Activated CD8-positive, alpha-beta T cell treated with anti-CD3 and anti-CD28 coated beads for 36 hours (primary cell): Measurements from ENCODE around the gene MAN1B1. TPM values are rescaled to one million over a fixed set of nuclear protein-coding genes. Genes with fewer than 3 reads are reported as not detected.
A peak's percentile ranks its signal among the peaks of the same experiment; 100 is the strongest.

Experiments used
- ATAC-seq: fragments of 200-7000 bp; cut with Tn5 transposase; one replicate; pipeline ENCODE4 v1.10.0; 2021; ENCODE audit warnings: mild to moderate bottlenecking, moderate library complexity
- CTCF ChIA-PET: fragments of 350-600 bp; sonication (Branson Sonifier 250); formaldehyde crosslinking; loops from one replicate; lab custom pipeline; 2021; ENCODE audit warnings: antibody characterized with exemption; lab: Charles Lee
- POLR2A ChIA-PET: fragments of 350-600 bp; sonication (Branson Sonifier 250); formaldehyde crosslinking; loops from one replicate; lab custom pipeline; 2021; ENCODE audit warnings: antibody characterized with exemption; lab: Charles Lee
- DNase-seq: peaks from one replicate; pipeline ENCODE4 v3.0.0-alpha.2; 2020
- H3K27ac Mint-ChIP-seq: one replicate; pipeline ENCODE4 v1.8.0; 2021; ENCODE audit warnings: mild to moderate bottlenecking, mixed read lengths
- H3K27me3 Mint-ChIP-seq: one replicate; pipeline ENCODE4 v1.8.0; 2021; ENCODE audit warnings: mixed read lengths
- H3K36me3 Mint-ChIP-seq: one replicate; pipeline ENCODE4 v1.8.0; 2021; ENCODE audit warnings: low read depth, mixed read lengths
- H3K4me1 Mint-ChIP-seq: one replicate; pipeline ENCODE4 v1.8.0; 2021; ENCODE audit warnings: low read depth, mixed read lengths
- H3K4me3 Mint-ChIP-seq: one replicate; pipeline ENCODE4 v1.8.0; 2021; ENCODE audit warnings: mild to moderate bottlenecking, moderate library complexity, mixed read lengths
- H3K9me3 Mint-ChIP-seq: one replicate; pipeline ENCODE4 v1.8.0; 2021; ENCODE audit warnings: mixed read lengths
- intact Hi-C: fragments of 100-400 bp; cut with micrococcal nuclease; formaldehyde crosslinking; loops from one replicate; pipeline ENCODE4 v1.10.0; 2022
- total RNA-seq, 2 experiments: library from RNA; stranded (reverse); gene quantifications; one replicate each; pipeline ENCODE4 v1.2.3, GENCODE V29; 2021
- TF ChIP-seq, protein P1 (sequence below): fragments of 200-600 bp; IDR thresholded peaks from one replicate; pipeline ENCODE4 v1.8.0; 2022; ENCODE audit warnings: antibody characterized with exemption, mild to moderate bottlenecking

MAN1B1 gene
- total RNA-seq, 2 experiments from 2014 or later: 31.1 to 33.2 TPM

DNA sequence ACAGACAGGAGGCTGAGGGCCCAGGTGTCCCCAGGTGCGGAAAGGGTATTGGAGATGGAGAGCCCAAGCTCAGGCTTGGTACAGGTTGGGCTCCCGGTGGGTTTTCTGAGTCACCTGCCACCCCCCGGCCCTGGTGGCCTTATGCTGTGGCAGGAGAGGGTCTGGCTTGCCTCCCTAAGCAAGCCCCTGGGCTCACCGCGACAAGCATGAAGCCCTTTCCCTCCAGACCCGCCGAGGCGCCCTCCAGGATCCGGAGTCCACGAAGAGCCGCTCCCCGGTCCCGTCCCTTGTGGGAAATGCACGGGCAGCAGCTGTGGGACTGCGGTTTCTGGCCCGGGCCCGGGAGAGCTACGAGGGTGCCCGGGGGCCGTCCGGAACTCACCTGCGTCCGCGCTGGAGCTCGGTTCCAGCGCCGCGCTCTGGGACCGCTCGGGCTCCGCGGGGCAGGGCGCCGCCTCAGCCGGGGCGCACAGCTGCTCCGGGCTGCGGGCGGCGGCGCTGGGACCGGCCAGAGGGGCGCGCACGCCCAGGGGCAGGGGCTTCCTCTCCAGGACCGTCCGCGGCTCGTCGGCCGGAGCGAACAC lies 17.2 kb upstream of the MAN1B1 start:
- Mint-ChIP-seq H3K4me3 (peak overlapping the region; percentile 59), H3K9me3 (no peaks in the 10 kb centered on the region), H3K4me1 (peaks cover 7% of the 10 kb centered on the region), H3K36me3 (no peaks in the 10 kb centered on the region), H3K27me3 (peaks cover 1% of the 10 kb centered on the region), H3K27ac (no peak overlapping the region)
- no peak for ATAC-seq
- ChIA-PET POLR2A (interaction anchor here (0.6 to 1.7 kb wide), 8 partner anchors 9 to 227 kb away, joined by 3 to 11 read pairs (median 4); partner anchors contain the start of genes AJM1 and MAN1B1), CTCF (interaction anchor here (1.0 to 11.3 kb wide), 18 partner anchors 10 to 292 kb away, joined by 3 to 164 read pairs (median 6); partner anchors contain the start of genes ABCA2, ENTPD2, FUT7 and MAN1B1)
- no peak for DNase-seq
- intact Hi-C loops: no loop called here
- TF ChIP-seq, protein P1, sequence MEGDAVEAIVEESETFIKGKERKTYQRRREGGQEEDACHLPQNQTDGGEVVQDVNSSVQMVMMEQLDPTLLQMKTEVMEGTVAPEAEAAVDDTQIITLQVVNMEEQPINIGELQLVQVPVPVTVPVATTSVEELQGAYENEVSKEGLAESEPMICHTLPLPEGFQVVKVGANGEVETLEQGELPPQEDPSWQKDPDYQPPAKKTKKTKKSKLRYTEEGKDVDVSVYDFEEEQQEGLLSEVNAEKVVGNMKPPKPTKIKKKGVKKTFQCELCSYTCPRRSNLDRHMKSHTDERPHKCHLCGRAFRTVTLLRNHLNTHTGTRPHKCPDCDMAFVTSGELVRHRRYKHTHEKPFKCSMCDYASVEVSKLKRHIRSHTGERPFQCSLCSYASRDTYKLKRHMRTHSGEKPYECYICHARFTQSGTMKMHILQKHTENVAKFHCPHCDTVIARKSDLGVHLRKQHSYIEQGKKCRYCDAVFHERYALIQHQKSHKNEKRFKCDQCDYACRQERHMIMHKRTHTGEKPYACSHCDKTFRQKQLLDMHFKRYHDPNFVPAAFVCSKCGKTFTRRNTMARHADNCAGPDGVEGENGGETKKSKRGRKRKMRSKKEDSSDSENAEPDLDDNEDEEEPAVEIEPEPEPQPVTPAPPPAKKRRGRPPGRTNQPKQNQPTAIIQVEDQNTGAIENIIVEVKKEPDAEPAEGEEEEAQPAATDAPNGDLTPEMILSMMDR: no peak

GRCh38 chr9:137070201-137070905 lies 16.4 kb upstream of the MAN1B1 start, which contains the start of gene SAPCD2:
Gene SAPCD2, minus strand, starts transcription at chr9:137070557. Its CDS starts 97 bp downstream, at chr9:137070460.
- CTCF ChIA-PET: interaction anchor here (0.8 to 11.3 kb wide), 15 partner anchors 9 to 292 kb away, joined by 3 to 164 read pairs (median 5); partner anchors contain the start of genes ABCA2, FUT7, MAN1B1 and NPDC1
- DNase-seq: peak; percentile 92
- Mint-ChIP-seq H3K27me3 (peaks cover 1% of the 10 kb centered on the region), H3K4me3 (peak within 1 kb of the TSS; percentile 68), H3K4me1 (peaks cover 7% of the 10 kb centered on the region), H3K36me3 (no peaks in the 10 kb centered on the region), H3K9me3 (no peaks in the 10 kb centered on the region), H3K27ac (peak within 1 kb of the TSS; percentile 62)
- TF ChIP-seq, protein P1: no peak
- ATAC-seq: peak; percentile 87
- POLR2A ChIA-PET: interaction anchor here (0.6 to 1.7 kb wide), 11 partner anchors 9 to 170 kb away, joined by 3 to 11 read pairs (median 3); partner anchors contain the start of genes MAN1B1 and TUBB4B
- intact Hi-C loops: no loop called here

DNA sequence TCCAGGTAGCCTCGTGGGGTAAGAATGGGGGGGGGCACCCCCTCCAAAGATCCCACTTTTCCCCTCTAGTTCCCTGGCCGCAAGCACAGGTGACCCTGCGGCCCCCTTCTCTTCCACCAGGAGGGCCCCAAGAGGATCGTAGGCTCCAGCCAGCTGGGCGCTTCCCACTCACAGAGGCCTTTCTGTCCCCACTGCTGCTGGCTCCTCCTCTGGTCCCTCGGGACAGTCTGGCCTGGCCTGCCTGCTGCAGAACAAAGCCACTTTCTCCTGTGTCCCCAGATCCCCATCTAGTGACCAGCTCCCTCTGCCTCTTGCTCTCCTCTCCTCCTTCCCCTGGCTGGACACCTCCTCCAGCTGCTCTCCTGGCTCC lies 15.9 kb upstream of the MAN1B1 start:
- ChIA-PET POLR2A (interaction anchor here (0.6 to 1.7 kb wide), 7 partner anchors 9 to 246 kb away, joined by 3 to 5 read pairs (median 3); partner anchors contain the start of gene TUBB4B), CTCF (interaction anchor here (0.8 to 11.3 kb wide), 12 partner anchors 9 to 293 kb away, joined by 3 to 164 read pairs (median 8); partner anchors contain the start of genes ABCA2, FUT7, MAN1B1 and NPDC1)
- peak overlapping the region; percentile 68 for H3K4me3 Mint-ChIP-seq
- peaks cover 7% of the 10 kb centered on the region for H3K4me1 Mint-ChIP-seq
- no peak for ATAC-seq
- peak overlapping the region; percentile 62 for H3K27ac Mint-ChIP-seq
- peaks cover 1% of the 10 kb centered on the region for H3K27me3 Mint-ChIP-seq
- TF ChIP-seq, protein P1: no peak
- intact Hi-C loops: no loop called here
- no peaks in the 10 kb centered on the region for H3K36me3 Mint-ChIP-seq
- no peak for DNase-seq
- no peaks in the 10 kb centered on the region for H3K9me3 Mint-ChIP-seq

DNA sequence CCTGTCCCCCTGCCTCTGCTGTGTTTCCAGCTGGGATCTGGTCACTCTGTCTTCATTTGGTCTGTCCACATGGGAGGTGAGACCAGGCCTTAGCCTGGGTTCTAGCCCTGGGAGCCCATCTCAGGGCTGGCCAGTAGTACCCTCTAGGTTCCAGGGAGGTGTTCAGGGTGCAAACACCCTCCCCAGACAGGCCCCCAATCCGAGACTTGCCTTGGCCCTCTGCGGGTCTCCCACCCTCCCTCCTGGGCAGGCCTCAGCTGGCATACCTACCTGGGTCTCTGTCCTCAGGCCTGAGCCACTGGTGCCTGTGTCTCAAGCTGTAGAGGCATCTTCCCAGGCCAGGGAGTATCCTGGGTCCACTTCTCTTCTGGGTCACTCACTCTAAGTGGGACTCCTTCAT lies 15.5 kb upstream of the MAN1B1 start:
- Mint-ChIP-seq H3K9me3 (no peaks in the 10 kb centered on the region), H3K4me1 (peaks cover 7% of the 10 kb centered on the region), H3K36me3 (no peaks in the 10 kb centered on the region), H3K27ac (peak overlapping the region; percentile 62), H3K4me3 (peak overlapping the region; percentile 68), H3K27me3 (peaks cover 1% of the 10 kb centered on the region)
- POLR2A ChIA-PET: interaction anchor here (0.6 to 1.5 kb wide), 6 partner anchors 9 to 247 kb away, joined by 3 to 5 read pairs (median 3); partner anchors contain the start of gene TUBB4B
- DNase-seq (no peak), ATAC-seq (no peak)
- intact Hi-C loops: no loop called here
- TF ChIP-seq, protein P1: no peak
- CTCF ChIA-PET: interaction anchor here (1.4 to 11.3 kb wide), 9 partner anchors 8 to 293 kb away, joined by 3 to 164 read pairs (median 7); partner anchors contain the start of genes ABCA2, FUT7 and NPDC1
